Measurements from ENCODE around the gene TMBIM1. TPM values are rescaled to one million over a fixed set of nuclear protein-coding genes. Genes with fewer than 3 reads are reported as not detected.

TMBIM1 gene
- total and polyA plus RNA-seq, 8 donors, result 56.6 to 196 (median 159) TPM

DNA sequence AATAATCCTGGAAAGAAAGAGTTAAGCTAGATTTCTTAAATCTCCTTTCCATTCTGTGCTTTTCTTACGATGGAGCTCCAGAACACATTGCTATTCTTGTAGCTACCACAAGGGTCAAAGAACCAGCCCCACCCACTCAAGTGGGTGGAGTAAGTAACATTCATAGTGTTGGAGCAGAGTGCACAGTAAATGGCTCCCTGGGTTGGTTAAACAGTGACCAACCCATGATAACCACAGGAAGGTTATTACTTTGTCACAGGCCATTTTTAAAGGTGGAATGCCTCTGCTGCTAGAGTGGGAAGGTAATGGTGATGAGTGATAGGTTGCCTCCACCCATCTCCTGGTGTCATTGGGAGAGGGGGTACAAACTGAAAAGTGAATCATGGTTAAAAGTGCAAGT, 61.4 kb downstream of the TMBIM1 start:
- Histone ChIP-seq H3K27me3 (no peaks in the 10 kb centered on the region), H3K4me1 (peaks cover 10 to 57% (median 24%) of the 10 kb centered on the region in 3 donors), H3K36me3 (peaks cover 0 to 5% (median 4%) of the 10 kb centered on the region in 3 donors), H3K4me3 (no peak overlapping the region), H3K9me3 (no peaks in the 10 kb centered on the region), H3K27ac (peak overlapping the region in 3 of 4 donors; percentile 11 to 50 (median 44))
- 3 to 4% methylated on average over 1 of the region's 1 CpG for WGBS, 2 donors
- peak; percentile 80 to 94 (median 88) for ATAC-seq
- peak in 2 of 6 donors; percentile 25 to 49 for DNase-seq
- FAIRE-seq, result no peak
- intact Hi-C loops (cut with DNase I), result no loop called here
- TF ChIP-seq, protein P1, sequence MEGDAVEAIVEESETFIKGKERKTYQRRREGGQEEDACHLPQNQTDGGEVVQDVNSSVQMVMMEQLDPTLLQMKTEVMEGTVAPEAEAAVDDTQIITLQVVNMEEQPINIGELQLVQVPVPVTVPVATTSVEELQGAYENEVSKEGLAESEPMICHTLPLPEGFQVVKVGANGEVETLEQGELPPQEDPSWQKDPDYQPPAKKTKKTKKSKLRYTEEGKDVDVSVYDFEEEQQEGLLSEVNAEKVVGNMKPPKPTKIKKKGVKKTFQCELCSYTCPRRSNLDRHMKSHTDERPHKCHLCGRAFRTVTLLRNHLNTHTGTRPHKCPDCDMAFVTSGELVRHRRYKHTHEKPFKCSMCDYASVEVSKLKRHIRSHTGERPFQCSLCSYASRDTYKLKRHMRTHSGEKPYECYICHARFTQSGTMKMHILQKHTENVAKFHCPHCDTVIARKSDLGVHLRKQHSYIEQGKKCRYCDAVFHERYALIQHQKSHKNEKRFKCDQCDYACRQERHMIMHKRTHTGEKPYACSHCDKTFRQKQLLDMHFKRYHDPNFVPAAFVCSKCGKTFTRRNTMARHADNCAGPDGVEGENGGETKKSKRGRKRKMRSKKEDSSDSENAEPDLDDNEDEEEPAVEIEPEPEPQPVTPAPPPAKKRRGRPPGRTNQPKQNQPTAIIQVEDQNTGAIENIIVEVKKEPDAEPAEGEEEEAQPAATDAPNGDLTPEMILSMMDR (IDR thresholded peaks at IDR 0.05), result peak in 3 of 4 donors; percentile 7 to 27 (median 15)

DNA sequence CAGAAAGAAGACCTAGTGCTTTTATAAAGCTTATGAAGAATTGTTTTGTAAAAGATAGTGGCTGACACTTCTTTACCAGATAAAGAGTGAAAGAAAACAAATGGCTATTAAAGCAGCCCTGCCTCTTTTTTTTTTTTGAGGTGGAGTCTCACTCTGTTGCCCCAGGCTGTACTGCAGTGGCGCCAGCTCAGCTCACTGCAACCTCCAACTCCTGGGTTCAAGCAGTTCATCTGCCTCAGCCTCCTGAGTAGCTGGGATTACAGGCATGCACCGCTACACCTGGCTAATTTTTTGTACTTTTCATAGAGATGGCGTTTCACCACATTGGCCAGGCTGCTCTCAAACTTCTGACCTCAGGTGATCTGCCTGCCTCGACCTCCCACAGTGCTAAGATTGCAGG, 62.5 kb downstream of the TMBIM1 start:
- Histone ChIP-seq H3K36me3 (peaks cover 0 to 5% (median 3%) of the 10 kb centered on the region in 3 donors), H3K27me3 (no peaks in the 10 kb centered on the region), H3K4me1 (peaks cover 10 to 52% (median 24%) of the 10 kb centered on the region in 3 donors), H3K9me3 (no peaks in the 10 kb centered on the region), H3K27ac (peak overlapping the region in 2 of 4 donors; percentile 42 to 48), H3K4me3 (no peak overlapping the region)
- ATAC-seq, result no peak
- FAIRE-seq, result no peak
- intact Hi-C loops (cut with DNase I), result no loop called here
- TF ChIP-seq, protein P1 (IDR thresholded peaks at IDR 0.05), result no peak
- no peak for DNase-seq
- WGBS, 2 donors, result 65 to 87% methylated on average over 4 of the region's 4 CpGs

DNA sequence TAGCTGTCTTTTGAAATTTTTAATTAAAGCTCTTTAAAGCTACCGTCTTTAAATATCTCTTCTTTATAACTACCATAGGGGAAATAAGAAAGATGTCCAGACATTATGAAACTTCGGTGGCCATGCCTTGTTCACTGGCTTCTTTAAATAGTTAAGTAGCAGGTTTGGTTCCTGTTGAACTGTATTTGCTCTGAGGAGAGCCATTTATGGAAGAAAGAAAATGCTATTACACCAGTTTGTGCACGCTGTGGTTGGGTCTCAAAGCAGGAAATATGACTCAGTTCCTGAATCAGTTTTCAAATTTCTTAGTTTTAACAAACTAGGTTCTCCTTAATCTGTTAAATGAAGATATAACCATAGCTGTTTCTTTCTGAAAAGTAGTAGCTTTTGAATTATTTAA, 63.1 kb downstream of the TMBIM1 start:
- H3K27ac ChIP-seq, result peak overlapping the region in 2 of 4 donors; percentile 42 to 48
- intact Hi-C loops (cut with DNase I), result no loop called here
- 29 to 34% methylated on average over 3 of the region's 3 CpGs for WGBS, 2 donors
- no peak overlapping the region for H3K4me3 ChIP-seq
- H3K9me3 ChIP-seq, result no peaks in the 10 kb centered on the region
- H3K4me1 ChIP-seq, result peaks cover 10 to 46% (median 22%) of the 10 kb centered on the region in 3 donors
- H3K27me3 ChIP-seq, result no peaks in the 10 kb centered on the region
- ATAC-seq (peak; percentile 31 to 79 (median 45)), DNase-seq (no peak), FAIRE-seq (peak; percentile 29)
- TF ChIP-seq, protein P1 (IDR thresholded peaks at IDR 0.05), result no peak
- H3K36me3 ChIP-seq, result peaks cover 0 to 5% (median 3%) of the 10 kb centered on the region in 3 donors

DNA sequence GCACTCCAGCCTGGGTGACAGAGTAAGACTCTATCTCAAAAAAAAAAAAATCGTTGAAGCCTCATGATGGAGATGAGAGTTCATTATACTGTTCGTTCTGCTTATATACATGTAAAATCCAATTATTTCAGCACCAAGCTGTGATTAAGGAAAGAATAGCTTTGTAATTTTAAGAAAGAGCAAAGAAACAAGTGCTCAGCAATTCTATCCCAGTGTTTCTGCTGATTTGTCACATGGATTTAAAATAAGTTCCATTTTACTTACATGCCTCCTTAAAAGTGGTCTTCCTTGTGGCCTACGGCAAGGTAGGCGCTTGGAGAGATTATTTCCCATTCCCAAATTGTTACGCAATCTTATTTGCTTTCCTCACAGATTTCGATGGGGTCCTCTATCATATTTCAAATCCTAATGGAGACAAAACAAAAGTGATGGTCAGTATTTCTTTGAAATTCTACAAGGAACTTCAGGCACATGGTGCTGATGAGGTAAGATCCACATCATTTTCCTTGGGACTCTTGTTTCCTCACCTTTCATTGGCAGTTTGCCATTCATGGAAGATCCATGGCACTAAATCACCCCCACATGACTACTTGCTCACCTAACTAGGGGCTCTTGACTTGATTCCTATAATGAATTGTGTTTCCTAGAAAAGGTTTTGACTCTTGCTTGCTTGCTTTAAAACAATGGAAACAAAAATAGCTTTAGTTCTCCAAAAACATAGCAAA, 63.8 kb downstream of the TMBIM1 start:
- TF ChIP-seq, protein P1 (IDR thresholded peaks at IDR 0.05), result no peak
- 63 to 64% methylated on average over 6 of the region's 6 CpGs for WGBS, 2 donors
- Histone ChIP-seq H3K36me3 (peaks cover 0 to 5% (median 3%) of the 10 kb centered on the region in 3 donors), H3K4me1 (peaks cover 10 to 41% (median 19%) of the 10 kb centered on the region in 3 donors), H3K27ac (peak overlapping the region in 2 of 4 donors; percentile 42 to 48), H3K27me3 (no peaks in the 10 kb centered on the region), H3K4me3 (no peak overlapping the region), H3K9me3 (no peaks in the 10 kb centered on the region)
- ATAC-seq (no peak), FAIRE-seq (no peak), DNase-seq (no peak)
- intact Hi-C loops (cut with DNase I), result no loop called here

DNA sequence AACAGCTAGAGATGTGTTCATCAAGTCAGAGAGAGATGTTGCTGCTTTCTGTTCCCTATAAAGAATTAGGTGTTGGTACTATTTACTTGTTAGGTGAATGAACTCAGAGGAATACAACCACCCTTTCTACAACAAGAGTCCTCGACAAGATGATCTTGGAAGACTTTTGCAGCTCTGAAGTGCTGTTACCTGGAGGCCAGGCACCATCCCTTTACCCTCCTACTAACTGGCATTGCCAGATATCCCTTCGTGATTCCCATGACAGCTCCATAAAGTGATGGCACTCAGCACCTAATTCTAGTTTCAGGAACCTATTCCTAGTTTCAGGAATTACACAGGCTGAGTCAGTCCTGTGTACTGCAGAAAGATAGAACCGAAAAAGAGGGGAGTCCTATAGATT, 65.4 kb downstream of the TMBIM1 start:
- TF ChIP-seq, protein P1 (IDR thresholded peaks at IDR 0.05), result no peak
- H3K36me3 ChIP-seq, result peaks cover 0 to 5% (median 3%) of the 10 kb centered on the region in 3 donors
- H3K4me1 ChIP-seq, result peaks cover 10 to 48% (median 16%) of the 10 kb centered on the region in 3 donors

More for the DNA sequence above, 65.4 kb downstream of the TMBIM1 start:
- H3K4me3 ChIP-seq, result no peak overlapping the region
- WGBS, 2 donors, result 84 to 89% methylated on average over 3 of the region's 3 CpGs
- DNase-seq (no peak), ATAC-seq (no peak), FAIRE-seq (no peak)
- H3K27ac ChIP-seq, result no peak overlapping the region
- intact Hi-C loops (cut with DNase I), result no loop called here
- H3K9me3 ChIP-seq, result no peaks in the 10 kb centered on the region
- no peaks in the 10 kb centered on the region for H3K27me3 ChIP-seq
